Lower lobe of right lung (tissue), 2 donors: ENCODE measurements around the gene PECR. TPM values are rescaled to one million over a fixed set of nuclear protein-coding genes. Genes with fewer than 3 reads are reported as not detected.

Experiments
- ATAC-seq, 2 donors: fragments of 200-7000 bp; cut with Tn5 transposase; one replicate each; pipeline ENCODE4 v1.9.1; 2020 to 2022; ENCODE audit warnings: mild to moderate bottlenecking in 2 of 2, moderate library complexity in 2 of 2
- DNase-seq: peaks from one replicate; pipeline ENCODE4 v3.0.0-alpha.2; 2020
- H3K27ac ChIP-seq: fragments of 200-600 bp; one replicate; pipeline ENCODE4 v1.8.0; 2022
- H3K27me3 ChIP-seq: fragments of 200-600 bp; one replicate; pipeline ENCODE4 v1.8.0; 2022; ENCODE audit warnings: low read depth
- H3K36me3 ChIP-seq: fragments of 200-600 bp; one replicate; pipeline ENCODE4 v1.8.0; 2022; ENCODE audit warnings: mild to moderate bottlenecking
- H3K4me1 ChIP-seq: fragments of 200-600 bp; one replicate; pipeline ENCODE4 v1.8.0; 2022
- H3K4me3 ChIP-seq: fragments of 200-600 bp; one replicate; pipeline ENCODE4 v1.8.0; 2022; ENCODE audit warnings: mild to moderate bottlenecking
- H3K9me3 ChIP-seq: fragments of 200-600 bp; one replicate; pipeline ENCODE4 v1.8.0; 2022
- CTCF ChIP-seq: fragments of 200-600 bp; IDR thresholded peaks from one replicate; pipeline ENCODE4 v1.8.0; 2022; ENCODE audit warnings: antibody characterized with exemption, mild to moderate bottlenecking
- intact Hi-C: fragments of 100-400 bp; cut with DNase I; formaldehyde crosslinking; loops from one replicate; pipeline ENCODE4 v1.11.0; 2022
- total RNA-seq: library from RNA; stranded (reverse); fragmentation: NEBNext Ultra II Directional; extraction: Animal tissue kit (Norgen Biotek cat#: 25700); gene quantifications from one replicate; pipeline ENCODE4 v1.2.1, GENCODE V29; 2021
- donor health status: DM: no; HTN: yes; CAD: no; lungs with severe emphysema.

Gene PECR
- total RNA-seq, 1 donor from 2014 or later: 18.5 TPM

GRCh38 chr2:216018709-216019108 lies 62.9 kb downstream of the PECR start:
- DNase-seq: no peak

GRCh38 chr2:216017365-216017764 lies 64.2 kb downstream of the PECR start:
- no peak for DNase-seq
- H3K9me3 ChIP-seq: no peaks in the 10 kb centered on the region
- peaks cover 22% of the 10 kb centered on the region for H3K4me1 ChIP-seq
- no peak for TF ChIP-seq CTCF
- H3K27me3 ChIP-seq: no peaks in the 10 kb centered on the region
- no peak overlapping the region for H3K27ac ChIP-seq
- intact Hi-C loops: no loop called here
- H3K36me3 ChIP-seq: no peaks in the 10 kb centered on the region
- H3K4me3 ChIP-seq: no peak overlapping the region
- ATAC-seq: no peak

More at GRCh38 chr2:216018709-216019108, 62.9 kb downstream of the PECR start:
- H3K27ac ChIP-seq: no peak overlapping the region
- no peaks in the 10 kb centered on the region for H3K36me3 ChIP-seq
- no peaks in the 10 kb centered on the region for H3K27me3 ChIP-seq
- H3K4me1 ChIP-seq: peaks cover 12% of the 10 kb centered on the region
- H3K9me3 ChIP-seq: no peaks in the 10 kb centered on the region
- intact Hi-C loops: no loop called here
- TF ChIP-seq CTCF: no peak
- H3K4me3 ChIP-seq: no peak overlapping the region
- no peak for ATAC-seq

GRCh38 chr2:216016581-216016980 lies 65.0 kb downstream of the PECR start:
- peaks cover 25% of the 10 kb centered on the region for H3K4me1 ChIP-seq
- H3K36me3 ChIP-seq: no peaks in the 10 kb centered on the region
- H3K27ac ChIP-seq: no peak overlapping the region
- intact Hi-C loops: no loop called here
- H3K9me3 ChIP-seq: no peaks in the 10 kb centered on the region
- no peaks in the 10 kb centered on the region for H3K27me3 ChIP-seq
- DNase-seq: no peak
- no peak for TF ChIP-seq CTCF
- ATAC-seq: no peak
- no peak overlapping the region for H3K4me3 ChIP-seq

- no peak overlapping the region for H3K27ac ChIP-seq
- TF ChIP-seq CTCF: no peak
- peaks cover 25% of the 10 kb centered on the region for H3K4me1 ChIP-seq
- intact Hi-C loops: no loop called here
- ATAC-seq: no peak
- DNase-seq: no peak
- no peaks in the 10 kb centered on the region for H3K9me3 ChIP-seq
- H3K36me3 ChIP-seq: no peaks in the 10 kb centered on the region
- H3K4me3 ChIP-seq: no peak overlapping the region
- no peaks in the 10 kb centered on the region for H3K27me3 ChIP-seq
Observed at GRCh38 chr2:216015722-216016464, 65.7 kb downstream of the PECR start.

- no peak for ATAC-seq
- no peaks in the 10 kb centered on the region for H3K27me3 ChIP-seq
Observed at GRCh38 chr2:216014986-216015385, 66.6 kb downstream of the PECR start.

More at GRCh38 chr2:216014986-216015385, 66.6 kb downstream of the PECR start:
- Histone ChIP-seq H3K4me3 (no peak overlapping the region), H3K4me1 (peaks cover 25% of the 10 kb centered on the region), H3K36me3 (no peaks in the 10 kb centered on the region), H3K27ac (no peak overlapping the region), H3K9me3 (no peaks in the 10 kb centered on the region)
- intact Hi-C loops: no loop called here
- no peak for DNase-seq
- TF ChIP-seq CTCF: no peak
